K562 (cell line): ENCODE measurements around the gene SLC22A23.

Source experiments
- CTCF ChIP-seq, 3 experiments: IDR thresholded peaks in 2 of 3; conservative IDR thresholded peaks in 1 of 3; 2 replicates each; pipeline ENCODE4 v1.5.1; 2011 to 2012; ENCODE audit warnings: low read length in 3 of 3, mild to moderate bottlenecking in 3 of 3, control low read depth in 2 of 3, improper control_type of control experiment in 1 of 3, inconsistent platforms in 1 of 3, low read depth in 1 of 3, mixed read lengths in 1 of 3, moderate library complexity in 1 of 3; ENCODE audit not compliant: insufficient read depth in 2 of 3
- EZH2 ChIP-seq: IDR thresholded peaks from 2 replicates; pipeline ENCODE4 v1.6.1; 2012; ENCODE audit warnings: low read depth, mild to moderate bottlenecking, inconsistent platforms, low read length, borderline replicate concordance
- HCFC1 ChIP-seq: IDR thresholded peaks from 2 replicates; pipeline ENCODE4 v1.6.1; 2012; ENCODE audit warnings: low read depth, low read length, improper control_type of control experiment
- NR2C1 ChIP-seq, 2 experiments: fragments of 450-650 bp; IDR thresholded peaks; 2 replicates each; pipeline ENCODE4 v1.6.1; 2017; ENCODE audit warnings: mild to moderate bottlenecking in 2 of 2, antibody characterized with exemption in 1 of 2, inconsistent platforms in 1 of 2, missing compliant biosample characterization in 1 of 2, missing genetic modification characterization in 1 of 2
- NR2C2 ChIP-seq, 2 experiments: fragments of 200-800 bp in 1 of 2; sonication (Bioruptor generic) in 1 of 2; sonication (generic) in 1 of 2; formaldehyde crosslinking in 1 of 2; IDR thresholded peaks; 2 replicates each; pipeline versions ENCODE4 v1.6.1 to v1.8.0; 2016 to 2022; ENCODE audit warnings: mild to moderate bottlenecking in 1 of 2, missing compliant biosample characterization in 1 of 2, missing genetic modification characterization in 1 of 2, missing genetic modification reagents in 1 of 2
- RAD21 ChIP-seq, 2 experiments: fragments of 250-450 bp in 1 of 2; fragments of 450-650 bp in 1 of 2; sonication (Bioruptor Pico) in 1 of 2; formaldehyde crosslinking in 1 of 2; IDR thresholded peaks in 1 of 2; conservative IDR thresholded peaks in 1 of 2; 2 replicates each; pipeline versions ENCODE4 v1.4.0 to v1.8.0; 2020 to 2022; ENCODE audit warnings: mild to moderate bottlenecking in 2 of 2, moderate library complexity in 1 of 2
- RBM22 ChIP-seq: fragments of 200-400 bp; formaldehyde crosslinking; IDR thresholded peaks from 2 replicates; pipeline ENCODE4 v1.6.1; 2018; ENCODE audit warnings: low read length, low read depth; ENCODE audit not compliant: poor library complexity, severe bottlenecking
- TEAD2 ChIP-seq: fragments of 450-650 bp; IDR thresholded peaks from 2 replicates; pipeline ENCODE4 v1.6.1; 2016; ENCODE audit warnings: missing genetic modification characterization, control low read depth, missing compliant biosample characterization
- TRIM28 ChIP-seq: fragments of 450-650 bp; IDR thresholded peaks from 2 replicates; pipeline ENCODE4 v1.6.1; 2017
- ZFP30 ChIP-seq: fragments of 250-450 bp; sonication (Bioruptor Pico); IDR thresholded peaks from 2 replicates; pipeline ENCODE4 v1.8.0; 2022; ENCODE audit warnings: moderate library complexity, mild to moderate bottlenecking, inconsistent platforms, borderline replicate concordance

GRCh38 chr6:3343089-3343883 lies 113.6 kb downstream of the SLC22A23 start:
- TF ChIP-seq ZFP30 (CRISPR knock-in tag) (no peak), NR2C2 (CRISPR knock-in tag; IDR thresholded peaks at IDR 0.05) (no peak), NR2C2 (tag; IDR thresholded peaks at IDR 0.05) (no peak), TEAD2 (tag) (no peak), CTCF (IDR thresholded peaks at IDR 0.05 in 2 of 3, conservative IDR thresholded peaks at IDR 0.05 in 1 of 3; ENCODE audit: insufficient read depth in 2 of 3, low read depth in 1 of 3, low read length in 3 of 3) (no peak), EZH2 (no peak), HCFC1 (no peak), NR2C1 (IDR thresholded peaks at IDR 0.05) (no peak), NR2C1 (tag; IDR thresholded peaks at IDR 0.05) (no peak), RAD21 (CRISPR knock-in tag; conservative IDR thresholded peaks at IDR 0.05 in 1 of 2, IDR thresholded peaks at IDR 0.05 in 1 of 2) (no peak), RBM22 (no peak), TRIM28 (no peak)
